Measurements from ENCODE around the gene NUAK2.

DNA sequence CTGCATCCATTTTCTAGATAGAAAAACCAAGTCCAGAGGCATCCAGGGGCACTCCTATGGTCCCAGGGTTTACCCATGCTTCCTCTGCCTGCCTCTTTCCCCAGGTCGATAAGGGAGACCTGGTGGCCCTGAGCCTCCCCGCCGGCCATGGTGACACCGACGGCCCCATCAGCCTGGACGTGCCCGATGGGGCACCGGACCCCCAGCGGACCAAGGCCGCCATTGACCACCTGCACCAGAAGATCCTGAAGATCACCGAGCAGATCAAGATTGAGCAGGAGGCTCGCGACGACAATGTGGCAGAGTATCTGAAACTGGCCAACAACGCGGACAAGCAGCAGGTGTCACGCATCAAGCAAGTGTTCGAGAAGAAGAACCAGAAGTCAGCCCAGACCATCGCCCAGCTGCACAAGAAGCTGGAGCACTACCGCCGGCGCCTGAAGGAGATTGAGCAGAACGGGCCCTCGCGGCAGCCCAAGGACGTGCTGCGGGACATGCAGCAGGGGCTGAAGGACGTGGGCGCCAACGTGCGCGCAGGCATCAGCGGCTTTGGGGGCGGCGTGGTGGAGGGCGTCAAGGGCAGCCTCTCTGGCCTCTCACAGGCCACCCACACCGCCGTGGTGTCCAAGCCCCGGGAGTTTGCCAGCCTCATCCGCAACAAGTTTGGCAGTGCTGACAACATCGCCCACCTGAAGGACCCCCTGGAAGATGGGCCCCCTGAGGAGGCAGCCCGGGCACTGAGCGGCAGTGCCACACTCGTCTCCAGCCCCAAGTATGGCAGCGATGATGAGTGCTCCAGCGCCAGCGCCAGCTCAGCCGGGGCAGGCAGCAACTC lies 52.5 kb downstream of the NUAK2 start:
- TF ChIP-seq POLR2A (IDR thresholded peaks at IDR 0.05) = no peak
- no peak for TF ChIP-seq CTCF (IDR thresholded peaks at IDR 0.05)
